ENCODE data around the gene NPTN.
"Not testable (repeated sequence)": the region's sequence is repeated elsewhere in the genome, so short reads cannot be mapped to it uniquely, and the experiment has no call there.

Gene NPTN

GRCh38 chr15:73600413-73601335 lies 32.5 kb downstream of the NPTN start:
- DNase-seq, result no peak

DNA sequence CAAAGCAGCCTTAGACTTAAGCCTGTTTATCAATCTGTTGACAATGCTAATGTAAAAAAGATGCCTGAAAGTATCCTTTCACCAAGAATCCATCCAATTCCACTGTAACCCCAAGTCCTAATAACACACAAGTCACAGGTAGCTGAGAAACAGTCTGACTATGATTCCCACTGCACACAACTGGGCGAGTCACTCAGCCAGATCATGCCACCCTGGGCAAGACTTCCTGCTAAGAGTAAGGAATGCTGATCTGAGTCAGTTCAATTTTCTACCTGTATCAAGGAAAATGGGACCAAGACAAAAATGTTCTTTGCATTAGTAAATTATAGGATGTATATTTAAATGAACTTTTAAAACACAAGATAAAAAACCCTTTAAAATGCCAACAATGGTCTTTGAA lies 33.3 kb downstream of the NPTN start:
- no peak for DNase-seq

DNA sequence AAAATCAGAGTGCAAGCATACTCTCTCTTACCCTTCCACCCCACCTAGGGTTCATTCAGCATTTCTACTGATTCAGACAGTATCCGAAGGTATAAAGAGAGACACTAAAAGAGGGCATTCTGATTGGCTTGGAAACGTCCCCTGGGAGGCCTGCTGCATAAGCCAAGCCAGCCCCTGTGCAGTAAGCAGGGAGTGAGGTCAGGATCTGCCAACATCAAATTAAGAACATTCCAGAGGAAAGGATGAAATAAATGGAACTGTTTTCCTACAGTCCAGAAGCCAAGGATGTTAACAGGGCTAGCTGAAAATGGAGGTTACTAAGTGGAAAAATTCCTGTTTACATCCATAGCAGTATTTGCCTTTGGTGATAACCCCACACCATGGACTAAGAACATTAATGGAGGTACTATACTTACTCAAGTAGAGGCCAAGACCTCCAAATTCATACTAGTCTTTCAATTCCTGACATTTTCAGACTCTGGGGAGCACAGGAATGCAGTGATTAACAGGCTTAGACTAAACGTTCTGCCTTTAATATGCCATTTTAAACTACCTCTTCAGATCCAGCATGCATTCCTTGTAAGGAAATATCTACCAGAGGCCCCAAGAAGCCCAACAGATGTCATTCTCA lies 34.5 kb downstream of the NPTN start:
- DNase-seq, result no peak

DNA sequence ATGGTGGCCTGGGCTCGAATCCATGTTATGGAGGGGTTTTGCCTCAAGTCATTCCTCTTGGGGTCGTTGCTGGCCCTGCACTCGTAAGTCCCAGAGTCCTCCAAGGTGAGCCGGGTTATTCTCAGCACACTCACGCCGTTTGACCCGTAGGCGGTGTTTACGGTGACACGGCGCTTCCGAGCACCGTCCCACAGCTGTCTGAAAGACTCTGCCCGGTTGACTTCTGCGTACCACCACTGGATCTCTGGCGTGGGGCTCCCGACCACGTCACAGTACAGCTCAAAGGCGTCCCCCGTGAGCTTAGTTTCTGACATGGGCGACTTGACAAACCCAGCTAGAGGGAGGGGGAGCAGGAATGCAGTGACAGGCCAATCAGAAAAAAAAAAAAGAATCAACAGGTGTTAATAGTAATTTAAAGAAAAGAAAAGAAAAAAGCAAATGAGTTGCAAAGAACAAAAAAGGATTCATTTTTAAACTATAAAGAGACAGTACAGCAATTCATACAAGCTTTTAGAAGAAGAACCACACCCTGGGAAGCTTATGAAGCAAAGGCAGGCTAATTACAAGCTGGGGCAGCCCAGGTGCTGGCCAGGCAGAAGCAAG lies 36.1 kb downstream of the NPTN start:
- no peak for DNase-seq

DNA sequence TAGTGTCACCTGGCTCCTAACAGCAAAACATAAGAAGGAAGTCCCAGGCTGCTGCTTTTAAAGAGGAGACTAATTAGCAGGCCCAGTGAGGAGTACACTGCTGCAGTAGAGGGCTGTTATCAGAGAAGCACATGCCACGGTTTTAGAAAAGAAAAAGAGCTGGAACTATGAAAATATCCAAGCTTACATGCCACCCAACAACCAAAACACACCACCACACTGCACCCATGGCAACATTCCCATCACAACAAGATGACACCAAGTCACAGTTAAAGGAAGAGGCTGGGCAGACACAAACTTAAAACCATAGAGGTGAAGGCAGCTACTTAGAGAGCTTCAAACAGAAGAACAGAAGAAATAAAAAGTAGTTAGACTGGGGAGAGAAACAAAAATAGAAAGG lies 37.0 kb downstream of the NPTN start:
- DNase-seq, result no peak

GRCh38 chr15:73594109-73594508 lies 39.1 kb downstream of the NPTN start:
- no peak for DNase-seq

- DNase-seq, result no peak
Measured at GRCh38 chr15:73593304-73594074, 39.7 kb downstream of the NPTN start.

- DNase-seq, result no peak
Measured at GRCh38 chr15:73590263-73590662, 42.9 kb downstream of the NPTN start.

DNA sequence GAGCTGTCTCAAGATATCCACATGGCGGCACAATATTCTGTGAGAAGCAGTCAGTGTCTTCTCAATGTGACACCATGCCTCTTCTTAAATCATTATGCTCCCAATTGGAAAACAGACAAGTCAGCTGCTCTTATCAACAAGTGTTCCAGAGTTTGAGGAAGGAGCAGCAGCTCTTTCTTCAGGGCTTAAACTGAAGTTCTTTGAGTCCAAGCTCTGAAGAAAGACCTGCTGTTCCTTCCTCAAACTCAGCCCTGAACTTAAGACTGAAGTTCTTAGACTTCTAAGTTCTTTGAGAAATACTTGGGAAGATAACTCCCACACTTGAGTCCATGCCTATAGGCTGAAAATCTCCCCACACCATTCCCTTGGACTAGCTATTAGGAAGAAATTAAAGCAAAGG lies 43.4 kb downstream of the NPTN start:
- no peak for DNase-seq

- no peak for DNase-seq
Measured at GRCh38 chr15:73585871-73586654, 47.1 kb downstream of the NPTN start.

GRCh38 chr15:73584699-73585420 lies 48.3 kb downstream of the NPTN start:
- DNase-seq, result no peak

DNA sequence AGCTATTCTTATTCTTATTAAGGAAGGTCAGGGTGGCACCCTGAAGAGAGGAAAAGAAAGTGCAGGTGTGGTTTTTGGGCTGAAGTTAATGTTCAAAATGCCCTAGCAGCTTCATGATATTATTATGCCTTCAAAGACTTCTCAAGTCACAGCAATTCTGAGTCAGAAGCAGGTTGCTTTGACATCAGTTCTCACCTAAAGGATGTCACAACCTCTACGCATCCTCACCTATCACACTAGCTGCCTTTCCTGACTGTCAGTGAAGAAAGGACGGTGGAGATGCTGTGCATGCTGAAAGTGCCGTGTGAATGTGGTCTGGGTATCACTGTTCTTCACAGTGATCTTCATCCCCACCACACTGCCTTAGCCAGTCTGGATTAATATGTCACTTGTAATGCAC lies 49.6 kb downstream of the NPTN start:
- DNase-seq, result no peak

- no peak for DNase-seq
Measured at GRCh38 chr15:73582851-73583379, 50.3 kb downstream of the NPTN start.

DNA sequence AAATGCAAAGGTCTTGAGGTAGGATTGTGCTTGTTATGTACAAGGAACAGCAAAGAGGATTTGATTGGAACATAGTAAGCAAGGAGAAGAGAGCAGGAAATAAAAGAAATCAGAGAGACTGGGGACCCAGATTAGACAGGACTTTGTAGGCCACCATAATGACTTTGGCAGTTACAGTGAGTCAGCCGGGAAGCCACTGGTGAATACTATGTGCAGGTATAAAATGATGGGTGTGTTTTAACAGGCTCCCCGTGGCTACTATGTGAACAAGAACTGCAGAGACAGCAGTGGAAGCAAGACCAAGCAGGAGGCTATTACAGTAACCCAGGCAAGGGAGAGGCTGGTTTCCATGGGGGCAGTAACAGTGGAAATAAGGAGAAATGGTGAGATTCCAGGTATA lies 55.2 kb downstream of the NPTN start:
- no peak for DNase-seq

DNA sequence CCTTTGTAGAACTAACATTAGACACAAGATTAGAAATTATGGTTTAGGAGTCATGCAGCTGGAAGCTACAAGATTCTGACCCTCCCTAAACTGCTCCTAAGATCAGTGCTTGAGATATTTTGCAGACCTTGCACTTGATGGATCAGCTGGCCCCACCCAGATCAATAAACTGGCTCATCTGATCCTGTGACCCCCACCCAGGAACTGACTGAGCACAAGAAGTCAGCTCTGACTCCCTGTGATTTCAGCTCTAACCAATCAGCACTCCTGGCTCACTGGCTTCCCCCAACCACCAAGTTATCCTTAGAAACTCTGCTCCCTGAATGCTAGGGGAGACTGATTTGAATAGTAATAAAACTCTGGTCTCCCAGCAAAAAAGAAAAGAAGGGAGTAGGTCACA lies 55.6 kb downstream of the NPTN start:
- DNase-seq, result not testable (repeated sequence)

DNA sequence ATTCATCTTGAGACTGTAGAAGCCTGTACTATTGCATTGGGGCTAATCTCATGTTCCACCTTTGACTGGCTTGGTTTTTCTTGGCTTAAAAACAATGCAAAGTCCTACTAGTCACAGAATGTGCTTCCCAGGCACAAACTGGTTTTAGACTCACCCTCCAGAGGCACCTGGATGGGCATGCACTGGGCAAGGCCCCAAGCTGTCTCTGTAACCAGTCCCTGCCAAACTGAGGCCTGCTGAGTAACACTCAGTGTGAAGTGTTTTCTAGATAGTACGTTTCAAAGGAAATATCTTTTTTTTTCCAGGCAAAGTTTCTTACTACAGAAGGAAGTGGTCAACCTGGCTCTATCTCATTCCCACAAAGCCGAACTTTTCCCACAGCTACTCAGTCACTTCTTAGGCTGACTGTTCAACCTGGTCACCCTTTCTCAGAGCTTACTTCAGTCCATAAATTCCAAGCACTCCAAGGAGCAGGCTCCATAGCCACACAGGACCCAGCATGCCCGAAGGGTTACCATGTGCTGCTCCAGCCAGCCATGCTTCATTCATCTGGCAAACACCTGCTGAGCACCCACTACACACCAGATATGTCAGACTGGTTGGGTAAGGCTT lies 57.4 kb downstream of the NPTN start:
- DNase-seq, result no peak

- DNase-seq, result no peak
Measured at GRCh38 chr15:73573572-73573971, 59.6 kb downstream of the NPTN start.

DNA sequence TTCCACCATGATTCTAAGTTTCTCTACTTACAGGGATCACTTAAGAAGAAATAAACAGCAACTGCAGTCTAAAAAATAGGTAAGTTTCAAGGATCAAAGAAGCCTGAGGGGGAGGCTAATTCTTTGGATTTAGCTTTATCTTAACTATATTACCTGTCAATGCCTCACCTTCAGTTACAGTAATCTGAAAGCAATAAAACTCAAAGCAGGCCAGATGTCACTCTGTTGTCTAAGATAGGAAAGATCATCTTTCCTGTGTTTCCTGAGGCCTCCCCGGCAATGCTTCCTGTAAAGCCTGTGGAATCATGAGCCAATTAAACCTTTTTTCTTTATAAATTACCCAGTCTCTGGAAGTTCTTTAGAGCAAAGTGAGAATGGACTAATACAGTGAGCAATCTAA lies 60.2 kb downstream of the NPTN start:
- DNase-seq, result no peak

GRCh38 chr15:73572296-73572695 lies 60.9 kb downstream of the NPTN start:
- no peak for DNase-seq

GRCh38 chr15:73571346-73571745 lies 61.8 kb downstream of the NPTN start:
- DNase-seq, result no peak

Data from amniotic stem cell (primary cell).